Fibroblast of pulmonary artery (primary cell): ENCODE results near the gene SLC24A4.

Experiments
- DNase-seq: peaks from one replicate; pipeline ENCODE4 v3.0.0-alpha.2; 2010; ENCODE audit warnings: low read depth
- H3K4me3 ChIP-seq: replicated peaks from 2 replicates; pipeline ENCODE4 v1.5.1; 2011; ENCODE audit warnings: low read depth, mild to moderate bottlenecking, control low read depth, low read length, moderate library complexity
- TF ChIP-seq, protein P1 (sequence below): IDR thresholded peaks from 2 replicates; pipeline ENCODE4 v1.5.1; 2011; ENCODE audit warnings: mild to moderate bottlenecking, control low read depth, low read length, inconsistent platforms; ENCODE audit errors: missing control alignments

The SLC24A4 gene

DNA sequence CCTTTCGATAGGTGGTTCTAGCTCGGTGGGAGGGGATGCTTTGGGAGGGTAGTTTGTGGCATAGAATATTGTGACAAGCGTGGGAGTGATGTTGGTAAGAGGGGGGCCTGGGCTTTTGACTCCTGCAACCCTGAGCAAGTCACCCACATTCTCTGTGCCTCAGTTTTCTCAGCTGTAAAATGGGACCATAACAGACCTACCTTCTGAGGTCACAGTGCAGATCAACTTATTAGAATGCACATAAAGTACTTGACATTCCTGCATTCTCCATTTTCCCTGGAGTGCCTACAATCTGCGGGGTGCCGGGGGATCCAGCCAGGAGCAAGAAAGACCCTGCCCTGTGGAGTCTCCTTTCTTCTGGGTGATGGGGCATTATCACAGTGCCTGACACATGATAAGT, 63.2 kb downstream of the SLC24A4 start:
- TF ChIP-seq, protein P1, sequence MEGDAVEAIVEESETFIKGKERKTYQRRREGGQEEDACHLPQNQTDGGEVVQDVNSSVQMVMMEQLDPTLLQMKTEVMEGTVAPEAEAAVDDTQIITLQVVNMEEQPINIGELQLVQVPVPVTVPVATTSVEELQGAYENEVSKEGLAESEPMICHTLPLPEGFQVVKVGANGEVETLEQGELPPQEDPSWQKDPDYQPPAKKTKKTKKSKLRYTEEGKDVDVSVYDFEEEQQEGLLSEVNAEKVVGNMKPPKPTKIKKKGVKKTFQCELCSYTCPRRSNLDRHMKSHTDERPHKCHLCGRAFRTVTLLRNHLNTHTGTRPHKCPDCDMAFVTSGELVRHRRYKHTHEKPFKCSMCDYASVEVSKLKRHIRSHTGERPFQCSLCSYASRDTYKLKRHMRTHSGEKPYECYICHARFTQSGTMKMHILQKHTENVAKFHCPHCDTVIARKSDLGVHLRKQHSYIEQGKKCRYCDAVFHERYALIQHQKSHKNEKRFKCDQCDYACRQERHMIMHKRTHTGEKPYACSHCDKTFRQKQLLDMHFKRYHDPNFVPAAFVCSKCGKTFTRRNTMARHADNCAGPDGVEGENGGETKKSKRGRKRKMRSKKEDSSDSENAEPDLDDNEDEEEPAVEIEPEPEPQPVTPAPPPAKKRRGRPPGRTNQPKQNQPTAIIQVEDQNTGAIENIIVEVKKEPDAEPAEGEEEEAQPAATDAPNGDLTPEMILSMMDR: no peak
- no peak overlapping the region for H3K4me3 ChIP-seq
- no peak for DNase-seq

DNA sequence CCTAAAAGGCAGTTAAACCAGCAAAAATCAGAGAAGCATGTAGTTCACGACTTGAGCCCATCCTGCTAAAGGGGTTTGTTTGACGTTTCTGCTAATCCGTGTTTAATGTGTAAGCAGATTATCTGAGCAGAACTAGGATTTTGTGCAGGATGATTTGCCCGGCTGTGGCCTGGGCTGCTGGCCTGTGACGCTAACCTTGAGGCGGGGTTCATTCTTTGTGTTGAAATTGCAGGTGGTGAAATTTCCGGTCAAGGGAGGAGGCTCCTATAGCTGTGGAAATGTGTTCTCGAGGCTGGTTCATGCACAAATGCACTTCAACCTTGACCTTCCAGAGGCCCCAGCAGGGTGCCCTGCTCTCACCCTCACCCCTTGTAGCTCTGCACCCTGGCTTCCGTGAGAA, 63.7 kb downstream of the SLC24A4 start:
- TF ChIP-seq, protein P1: no peak
- no peak for DNase-seq
- no peak overlapping the region for H3K4me3 ChIP-seq

DNA sequence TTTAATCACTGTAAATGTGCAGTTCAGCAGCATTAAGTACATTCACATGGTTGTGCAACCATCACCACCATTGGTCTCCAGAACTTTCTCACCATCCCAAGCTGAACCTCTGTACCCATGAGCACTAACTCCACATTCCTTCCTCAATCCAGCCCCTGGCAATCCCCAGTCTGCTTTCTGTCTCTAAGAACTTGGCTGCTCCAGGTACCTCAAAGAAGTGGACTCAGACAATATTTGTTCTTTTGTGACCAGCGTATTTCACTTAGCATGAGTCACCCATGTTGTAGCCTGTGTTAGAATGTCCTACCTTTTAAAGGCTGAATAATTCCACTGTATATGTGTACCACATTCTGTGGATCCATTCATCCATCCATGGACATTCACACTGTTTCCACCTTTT, 64.6 kb downstream of the SLC24A4 start:
- TF ChIP-seq, protein P1: no peak
- no peak for DNase-seq

DNA sequence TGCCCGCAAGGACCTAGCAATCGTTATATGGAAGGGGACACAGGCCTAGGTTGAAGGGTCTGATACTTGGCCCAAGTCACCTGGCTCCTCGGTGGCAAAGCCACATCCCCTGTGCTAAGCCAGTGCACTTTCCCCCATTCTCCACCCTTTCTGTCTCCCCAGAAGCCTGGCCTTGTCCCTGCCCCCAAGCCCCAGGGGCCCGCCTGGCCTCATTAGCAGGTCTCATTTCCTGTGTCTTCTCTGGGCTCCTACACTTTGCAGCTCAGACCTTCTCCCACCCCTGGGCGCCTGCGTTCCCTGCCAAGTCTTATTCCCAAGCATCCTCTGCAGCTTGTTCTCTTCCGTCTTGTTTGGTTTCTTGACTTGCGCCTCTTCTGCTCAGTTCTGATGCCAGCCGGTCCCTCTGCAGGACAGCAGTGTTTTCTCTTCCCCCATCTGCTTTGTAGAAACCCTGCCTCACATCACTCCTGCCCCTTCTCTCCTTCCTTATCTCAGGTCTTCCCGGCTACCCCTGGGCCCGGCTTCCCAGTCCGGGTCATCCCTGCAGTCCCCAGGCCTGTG, 66.7 kb downstream of the SLC24A4 start:
- no peak for DNase-seq
- TF ChIP-seq, protein P1: no peak
- no peak overlapping the region for H3K4me3 ChIP-seq

More for the DNA sequence above, 64.6 kb downstream of the SLC24A4 start:
- no peak overlapping the region for H3K4me3 ChIP-seq

DNA sequence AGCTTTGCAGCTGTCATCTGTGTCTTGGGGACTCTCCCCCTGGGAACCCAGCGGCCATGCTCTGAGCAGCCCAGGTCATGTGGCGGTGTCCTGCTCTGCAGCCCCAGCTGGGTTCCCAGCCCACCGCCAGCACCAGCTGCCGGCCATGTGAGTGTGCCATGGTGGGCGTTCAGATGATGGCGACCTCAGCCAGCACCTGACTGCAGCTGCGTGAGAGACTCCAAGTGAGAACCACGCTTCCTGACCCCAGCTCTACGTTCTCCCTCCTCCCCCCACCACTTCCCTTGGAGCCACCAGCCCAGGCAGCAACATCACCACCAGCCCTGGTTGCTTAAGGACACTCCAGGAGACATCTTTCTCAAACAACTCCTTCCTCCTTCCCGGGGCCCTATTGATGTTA, 68.8 kb downstream of the SLC24A4 start:
- DNase-seq: no peak
- H3K4me3 ChIP-seq: no peak overlapping the region
- TF ChIP-seq, protein P1: no peak

DNA sequence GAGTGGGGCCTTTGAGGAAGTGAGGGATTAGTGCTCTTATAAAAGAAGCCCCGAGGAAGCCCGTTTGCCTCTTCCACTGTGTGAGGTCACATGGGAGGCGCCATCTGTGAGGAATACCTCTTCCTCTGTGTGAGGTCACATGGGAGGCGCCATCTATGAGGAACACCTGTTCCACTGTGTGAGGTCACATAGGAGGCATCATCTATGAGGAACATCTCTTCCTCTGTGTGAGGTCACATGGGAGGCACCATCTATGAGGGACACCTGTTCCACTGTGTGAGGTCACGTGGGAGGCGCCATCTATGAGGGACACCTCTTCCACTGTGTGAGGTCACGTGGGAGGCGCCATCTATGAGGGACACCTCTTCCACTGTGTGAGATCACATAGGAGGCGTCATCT, 69.7 kb downstream of the SLC24A4 start:
- TF ChIP-seq, protein P1: no peak
- no peak overlapping the region for H3K4me3 ChIP-seq
- no peak for DNase-seq
